DLD1 (cell line): ENCODE measurements around the gene ADAMTS3.
"Not testable (repeated sequence)": the region's sequence is repeated elsewhere in the genome, so short reads cannot be mapped to it uniquely, and the experiment has no call there.

ENCODE experiments used
- in situ Hi-C: cut with HindIII; loops from 2 replicates; pipeline ENCODE4 v1.10.0; 2017; ENCODE audit warnings: low sequenced_read_pairs

ADAMTS3 gene

DNA sequence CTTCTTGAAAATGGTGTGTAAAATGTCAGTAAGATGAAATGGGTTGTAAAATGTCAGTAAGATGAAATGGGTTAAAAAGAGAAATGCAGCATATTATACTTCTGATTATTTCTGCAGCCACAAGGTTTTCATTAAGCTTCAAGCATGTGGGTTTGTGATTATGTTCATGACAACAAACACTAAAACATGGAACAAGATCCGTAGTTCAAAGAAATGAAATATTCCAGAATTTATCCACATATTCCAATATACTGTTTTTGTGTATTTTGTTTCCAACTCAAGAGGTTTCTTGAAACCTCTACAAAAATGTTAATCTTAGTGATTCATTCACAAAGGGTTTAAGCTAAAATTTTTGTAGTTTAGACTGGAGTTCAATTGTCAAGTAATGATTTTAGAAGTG lies 84.0 kb downstream of the ADAMTS3 start:
- in situ Hi-C loops, result no loop called here

DNA sequence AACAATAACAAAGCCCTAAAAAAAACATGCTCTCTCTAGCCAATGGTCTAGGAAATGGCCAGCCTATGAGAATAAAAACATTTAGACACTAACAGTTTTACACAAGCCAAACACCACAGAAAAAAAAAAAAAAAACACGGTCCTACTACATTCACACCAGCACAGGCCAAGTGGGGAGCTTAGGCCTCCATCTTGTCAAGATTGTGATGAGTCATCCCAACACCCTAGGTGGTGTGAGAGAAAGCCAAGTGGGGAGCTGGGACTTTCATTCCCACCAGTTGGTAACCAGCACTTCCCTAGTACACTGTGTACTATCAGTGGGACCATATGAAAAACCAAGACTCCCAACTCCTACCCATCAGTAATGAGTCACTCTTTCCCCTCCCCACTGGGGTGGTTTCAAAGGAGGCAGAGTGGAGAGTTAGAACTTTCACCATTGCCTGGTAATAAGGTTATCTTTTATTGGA lies 95.6 kb downstream of the ADAMTS3 start:
- in situ Hi-C loops, result no loop called here

- in situ Hi-C loops, result no loop called here
Observed at GRCh38 chr4:72471816-72472215, 97.2 kb downstream of the ADAMTS3 start.

DNA sequence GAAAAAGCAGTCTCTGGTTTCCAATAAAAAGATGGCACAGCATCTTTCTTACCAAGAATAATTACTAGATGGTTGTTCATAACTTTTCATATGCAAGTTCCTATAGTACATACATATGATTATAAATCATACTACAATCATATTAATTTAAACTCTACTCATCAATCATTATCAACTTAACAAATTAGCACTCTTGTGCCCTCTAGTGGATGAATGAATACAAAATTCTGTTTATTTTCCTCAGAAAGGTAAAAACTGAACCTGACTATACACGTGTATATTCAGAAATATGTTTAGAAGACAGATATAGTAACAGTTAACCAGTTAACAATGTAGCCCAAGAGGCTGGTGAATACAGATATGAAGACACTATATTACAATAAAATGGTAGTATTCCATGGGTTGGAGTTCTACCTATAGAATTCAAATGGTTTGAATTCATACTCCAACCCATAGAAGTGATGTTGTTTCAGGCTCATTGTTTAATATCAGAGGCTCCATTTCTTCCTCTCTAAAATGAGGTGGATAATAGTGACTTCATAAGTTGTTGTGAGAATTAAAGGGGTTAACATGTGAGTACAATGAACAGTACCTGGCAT lies 100.0 kb downstream of the ADAMTS3 start:
- in situ Hi-C loops, result no loop called here

- in situ Hi-C loops, result no loop called here
Observed at GRCh38 chr4:72467633-72468032, 101.4 kb downstream of the ADAMTS3 start.

DNA sequence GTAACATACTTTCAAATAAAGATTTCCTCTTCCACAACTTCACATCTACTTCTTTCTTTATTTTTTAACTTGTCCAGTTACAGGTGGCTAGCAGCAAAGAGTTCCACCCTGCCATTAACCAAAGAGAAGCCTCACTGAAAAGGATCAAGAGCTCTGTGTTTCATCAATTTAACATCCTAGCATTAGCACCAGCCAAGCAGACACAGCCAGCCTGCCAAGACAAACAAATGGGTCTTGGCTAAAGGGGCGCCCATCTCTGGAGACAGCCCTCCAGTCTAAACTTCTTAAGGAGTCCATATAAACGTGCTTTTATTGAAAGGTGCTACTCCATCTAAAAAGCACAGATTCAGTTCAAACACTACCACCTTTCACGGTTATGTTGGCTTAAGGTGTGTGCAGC lies 105.3 kb downstream of the ADAMTS3 start:
- in situ Hi-C loops, result no loop called here

GRCh38 chr4:72457158-72457557 lies 111.9 kb downstream of the ADAMTS3 start:
- in situ Hi-C loops, result no loop called here

DNA sequence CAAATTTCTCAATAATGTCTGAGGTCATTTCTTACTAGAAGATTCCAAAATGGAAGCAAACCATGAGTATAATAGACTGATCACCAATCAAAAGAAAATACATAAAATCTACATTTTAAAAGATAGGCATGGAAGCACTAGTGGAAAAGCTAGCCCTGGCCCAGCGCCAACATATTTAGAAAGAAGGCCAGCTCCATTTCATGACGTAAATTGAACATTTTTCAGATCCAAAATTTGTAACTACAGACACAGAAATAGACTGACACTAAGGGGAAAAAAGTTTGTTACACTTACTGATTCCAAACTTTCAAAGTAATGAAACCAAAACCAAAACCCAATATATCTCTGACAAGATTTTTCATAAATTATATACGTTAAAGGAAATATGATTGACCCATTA lies 117.7 kb downstream of the ADAMTS3 start:
- in situ Hi-C loops, result no loop called here

DNA sequence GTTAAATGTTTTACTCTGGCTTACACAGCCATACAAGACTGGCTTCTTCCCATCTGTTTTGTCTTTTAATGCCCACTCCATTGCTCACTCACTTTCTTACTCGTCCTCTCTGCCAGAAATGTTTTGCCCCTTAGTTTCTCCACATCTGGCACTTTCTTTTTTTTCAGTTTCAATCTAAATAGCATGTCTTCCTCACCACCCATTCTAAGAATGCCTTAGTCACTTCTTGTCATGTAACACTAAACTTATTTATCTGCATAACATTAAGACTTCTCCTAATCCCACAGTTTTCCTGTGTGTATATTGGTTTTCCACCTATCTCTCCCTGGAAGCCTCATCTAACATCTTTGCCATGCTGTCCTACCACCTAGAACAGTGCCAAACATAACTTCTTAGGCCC lies 119.3 kb downstream of the ADAMTS3 start:
- in situ Hi-C loops, result no loop called here

GRCh38 chr4:72448231-72448630 lies 120.8 kb downstream of the ADAMTS3 start:
- in situ Hi-C loops, result no loop called here

DNA sequence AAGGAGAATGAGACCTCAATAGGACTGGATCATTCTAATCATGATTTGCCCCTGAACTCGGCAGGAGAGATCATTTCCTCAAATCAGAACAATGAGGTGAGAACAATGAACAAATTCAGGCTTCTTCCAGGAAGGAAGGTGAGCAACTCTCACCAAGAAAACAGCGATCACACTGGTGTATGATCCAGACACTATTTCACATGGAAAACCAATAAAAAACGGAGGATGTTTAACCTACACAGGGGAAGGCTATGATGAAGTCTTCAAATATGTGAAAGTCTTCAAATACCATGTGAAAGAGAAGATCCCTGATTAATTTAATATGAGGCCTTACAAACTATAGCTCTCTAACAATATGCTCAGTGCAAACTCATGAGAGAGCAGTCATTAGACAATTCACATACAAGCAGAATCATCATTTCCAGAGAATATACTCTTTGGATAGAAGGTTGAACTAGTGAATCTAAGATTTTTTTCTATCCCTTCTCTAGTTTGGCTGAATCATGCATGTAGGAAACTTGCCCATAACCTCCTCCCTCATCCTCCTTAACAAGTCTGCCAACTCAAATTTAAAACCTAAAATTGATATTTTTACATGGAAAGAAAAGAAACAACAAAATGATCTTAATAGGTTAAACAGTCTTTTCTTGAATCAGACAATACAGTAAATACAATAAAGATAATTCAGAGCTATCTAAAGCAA lies 122.5 kb downstream of the ADAMTS3 start:
- in situ Hi-C loops, result no loop called here

GRCh38 chr4:72444092-72444491 lies 124.9 kb downstream of the ADAMTS3 start:
- in situ Hi-C loops, result no loop called here

DNA sequence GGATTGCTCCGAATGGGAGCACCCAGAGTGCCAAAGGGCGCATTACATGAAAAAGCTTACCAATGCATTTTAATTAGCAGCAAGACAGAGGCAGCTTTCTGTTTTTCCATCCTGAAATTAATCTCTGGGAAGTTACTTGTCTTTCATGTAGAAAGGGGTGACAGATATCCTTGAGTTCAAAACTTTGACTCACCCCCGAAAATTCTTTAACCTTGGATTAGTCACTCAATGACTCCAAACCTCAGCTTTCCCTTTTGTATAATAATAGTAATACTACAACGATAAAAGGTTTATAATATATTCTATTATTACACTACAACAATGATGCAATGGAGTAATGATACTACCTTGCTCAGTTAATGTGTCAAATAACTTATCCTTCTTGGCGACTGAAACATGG lies 126.3 kb downstream of the ADAMTS3 start:
- in situ Hi-C loops, result no loop called here

GRCh38 chr4:72442147-72442546 lies 126.9 kb downstream of the ADAMTS3 start:
- in situ Hi-C loops, result no loop called here

- in situ Hi-C loops, result no loop called here
Observed at GRCh38 chr4:72440386-72440785, 128.6 kb downstream of the ADAMTS3 start.

DNA sequence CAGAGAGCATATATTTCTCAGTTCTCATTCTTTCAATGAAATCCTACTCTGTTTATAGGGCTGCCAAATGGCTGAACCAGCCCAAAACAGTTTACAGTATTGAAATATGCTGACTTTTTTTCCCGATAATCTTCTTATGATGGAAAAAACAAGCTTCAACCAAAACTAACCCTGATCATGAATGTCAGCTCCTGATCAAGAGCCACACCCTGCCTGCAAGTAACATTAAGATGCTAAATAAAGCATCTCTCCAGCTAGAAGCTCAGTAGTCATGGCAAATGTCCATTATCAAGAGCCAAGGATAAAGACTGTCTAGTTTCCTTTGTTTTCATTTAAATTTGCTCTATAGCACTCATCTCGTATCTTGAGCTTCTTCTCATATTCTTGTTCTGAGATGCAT lies 136.0 kb downstream of the ADAMTS3 start:
- in situ Hi-C loops, result no loop called here

DNA sequence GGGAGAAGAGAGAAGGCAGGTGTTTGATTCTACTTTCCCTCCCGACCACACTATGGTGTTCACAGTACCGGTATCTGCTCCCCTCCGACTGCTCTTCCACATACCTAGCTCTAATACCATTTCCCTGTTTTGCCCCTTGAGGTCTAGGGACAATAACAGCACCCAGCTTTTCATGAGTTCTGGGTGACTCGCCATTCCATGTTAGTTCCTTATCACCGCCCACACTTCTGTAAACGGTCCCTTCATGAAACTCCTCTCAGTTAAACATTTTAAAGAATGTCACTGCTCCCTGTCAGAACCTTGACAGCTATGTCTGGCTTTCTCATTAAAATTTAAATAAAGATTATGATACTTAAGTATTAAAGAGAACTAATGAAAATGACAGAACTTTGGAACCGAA lies 136.7 kb downstream of the ADAMTS3 start:
- in situ Hi-C loops, result no loop called here

GRCh38 chr4:72430988-72431387 lies 138.0 kb downstream of the ADAMTS3 start:
- in situ Hi-C loops, result no loop called here

DNA sequence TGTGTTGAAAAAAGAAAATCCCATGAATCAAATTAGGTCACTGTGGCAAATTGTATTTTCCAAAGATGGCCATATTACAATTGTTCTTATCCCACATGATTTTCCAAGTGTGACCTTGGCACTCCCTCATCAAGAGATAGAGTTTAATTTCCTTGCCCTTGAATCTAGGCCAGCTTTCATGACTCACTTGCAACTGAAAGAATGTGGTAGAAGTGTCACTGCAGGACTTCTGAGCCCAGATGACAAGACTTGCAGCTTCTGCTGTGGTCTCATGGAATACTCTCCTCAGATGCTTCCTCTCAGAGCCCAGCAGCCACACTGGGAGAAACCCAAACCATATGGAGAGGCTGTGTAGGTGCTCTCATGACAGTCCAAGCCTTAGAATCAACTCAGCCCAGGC lies 139.0 kb downstream of the ADAMTS3 start:
- in situ Hi-C loops, result no loop called here

GRCh38 chr4:72429397-72429889 lies 139.6 kb downstream of the ADAMTS3 start:
- in situ Hi-C loops, result no loop called here

- in situ Hi-C loops, result no loop called here
Observed at GRCh38 chr4:72427057-72427456, 142.0 kb downstream of the ADAMTS3 start.

DNA sequence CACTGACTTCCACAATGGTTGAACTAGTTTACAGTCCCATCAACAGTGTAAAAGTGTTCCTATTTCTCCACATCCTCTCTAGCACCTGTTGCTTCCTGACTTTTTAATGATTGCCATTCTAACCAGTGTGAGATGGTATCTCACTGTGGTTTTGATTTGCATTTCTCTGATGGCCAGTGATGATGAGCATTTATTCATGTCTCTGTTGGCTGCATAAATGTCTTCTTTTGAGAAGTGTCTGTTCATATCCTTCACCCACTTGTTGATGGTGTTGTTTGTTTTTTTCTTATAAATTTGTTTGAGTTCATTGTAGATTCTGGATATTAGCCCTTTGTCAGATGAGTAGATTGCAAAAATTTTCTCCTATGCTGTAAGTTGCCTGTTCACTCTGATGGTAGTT lies 143.1 kb downstream of the ADAMTS3 start:
- in situ Hi-C loops, result not testable (repeated sequence)

DNA sequence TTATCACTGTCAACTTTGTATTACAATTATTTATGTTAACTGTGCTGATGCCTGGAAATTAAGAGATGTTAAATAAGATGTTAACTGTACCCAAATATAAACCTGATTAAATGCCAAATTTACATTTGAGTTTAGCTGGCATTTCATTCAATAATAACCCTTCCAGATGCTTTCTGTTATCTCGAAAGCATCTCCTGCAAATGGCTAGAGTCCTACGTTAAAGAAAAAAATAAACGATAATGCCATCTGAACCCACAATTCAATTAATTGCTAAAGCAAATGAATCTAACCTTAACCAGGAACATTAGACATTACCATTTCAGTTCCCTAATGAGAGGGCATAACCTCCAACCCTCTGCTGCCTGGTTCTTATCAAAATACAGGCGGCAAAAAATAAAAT lies 145.0 kb downstream of the ADAMTS3 start:
- in situ Hi-C loops, result no loop called here
